MCF 10A (cell line): ENCODE measurements around the gene HAUS7. TPM values are rescaled to one million over a fixed set of nuclear protein-coding genes. Genes with fewer than 3 reads are reported as not detected.

ENCODE experiments used
- BruUV-seq: library from RNA; stranded (reverse); fragments of 400-500 nt; replicated peaks from 2 replicates; lab custom pipeline; 2021; lab: Mats Ljungman, UMichigan
- CTCF ChIA-PET: fragments of 300-600 bp; sonication (Branson Sonifier 250); formaldehyde crosslinking; extraction: SDS; loops from one replicate; lab custom pipeline; 2021; ENCODE audit warnings: antibody characterized with exemption, inconsistent platforms; lab: Yijun Ruan, JAX
- POLR2A ChIA-PET: fragments of 300-600, 350-650 bp; sonication (Branson Sonifier 250); formaldehyde crosslinking; extraction: SDS; loops from one replicate; lab custom pipeline; 2020; ENCODE audit warnings: antibody characterized with exemption, inconsistent platforms; lab: Yijun Ruan, JAX
- DNase-seq: peaks from one replicate; pipeline ENCODE4 v3.0.0-alpha.2; 2018; ENCODE audit not compliant: unreplicated experiment
- H3K27ac Mint-ChIP-seq: one replicate; pipeline ENCODE4 v1.8.0; 2022; ENCODE audit warnings: mild to moderate bottlenecking, low read depth, mixed read lengths; ENCODE audit not compliant: unreplicated experiment
- H3K27me3 Mint-ChIP-seq: one replicate; pipeline ENCODE4 v1.8.0; 2022; ENCODE audit warnings: mixed read lengths; ENCODE audit not compliant: insufficient read depth, unreplicated experiment
- H3K36me3 Mint-ChIP-seq: one replicate; pipeline ENCODE4 v1.8.0; 2022; ENCODE audit warnings: mild to moderate bottlenecking, moderate library complexity, mixed read lengths; ENCODE audit not compliant: insufficient read depth, unreplicated experiment
- H3K4me1 Mint-ChIP-seq: one replicate; pipeline ENCODE4 v1.8.0; 2022; ENCODE audit warnings: mixed read lengths; ENCODE audit not compliant: insufficient read depth, unreplicated experiment
- H3K4me3 Mint-ChIP-seq: one replicate; pipeline ENCODE4 v1.8.0; 2022; ENCODE audit warnings: mild to moderate bottlenecking, moderate library complexity, mixed read lengths; ENCODE audit not compliant: unreplicated experiment
- H3K9me3 Mint-ChIP-seq: one replicate; pipeline ENCODE4 v1.8.0; 2022; ENCODE audit warnings: mixed read lengths; ENCODE audit not compliant: unreplicated experiment
- CTCF ChIP-seq: fragments of 200-600 bp; IDR thresholded peaks from one replicate; pipeline ENCODE4 v1.8.0; 2022; ENCODE audit warnings: antibody characterized with exemption, mild to moderate bottlenecking; ENCODE audit not compliant: unreplicated experiment
- intact Hi-C: fragments of 100-400 bp; cut with micrococcal nuclease; formaldehyde crosslinking; loops from 2 replicates; pipeline ENCODE4 v1.14.1; 2022
- total RNA-seq: library from RNA; stranded (reverse); gene quantifications from 2 replicates; pipeline ENCODE4 v1.2.3, GENCODE V29; 2022

Gene HAUS7
- total RNA-seq, 1 experiment from 2014 or later, result 19.4 TPM

- TF ChIP-seq CTCF, result no peak
- no TSS peak for BruUV-seq
- H3K27ac Mint-ChIP-seq, result no peak overlapping the region
- ChIA-PET CTCF (no interaction called here), POLR2A (no interaction called here)
- no peaks in the 10 kb centered on the region for H3K4me1 Mint-ChIP-seq
- no peak overlapping the region for H3K4me3 Mint-ChIP-seq
- H3K27me3 Mint-ChIP-seq, result no peaks in the 10 kb centered on the region
- no peaks in the 10 kb centered on the region for H3K9me3 Mint-ChIP-seq
- no peak for DNase-seq
- intact Hi-C loops, result no loop called here
- peaks cover 9% of the 10 kb centered on the region for H3K36me3 Mint-ChIP-seq
Observed at GRCh38 chrX:153464116-153464515, 6.3 kb downstream of the HAUS7 start.

- no peaks in the 10 kb centered on the region for H3K4me1 Mint-ChIP-seq
- CTCF ChIA-PET, result no interaction called here
- TF ChIP-seq CTCF, result no peak
- H3K9me3 Mint-ChIP-seq, result no peaks in the 10 kb centered on the region
- no peaks in the 10 kb centered on the region for H3K27me3 Mint-ChIP-seq
- peaks cover 14% of the 10 kb centered on the region for H3K36me3 Mint-ChIP-seq
- no peak for DNase-seq
- intact Hi-C loops, result no loop called here
- POLR2A ChIA-PET, result no interaction called here
- BruUV-seq, result no TSS peak
- no peak overlapping the region for H3K4me3 Mint-ChIP-seq
- H3K27ac Mint-ChIP-seq, result no peak overlapping the region
Observed at GRCh38 chrX:153463556-153463955, 6.8 kb downstream of the HAUS7 start.

DNA sequence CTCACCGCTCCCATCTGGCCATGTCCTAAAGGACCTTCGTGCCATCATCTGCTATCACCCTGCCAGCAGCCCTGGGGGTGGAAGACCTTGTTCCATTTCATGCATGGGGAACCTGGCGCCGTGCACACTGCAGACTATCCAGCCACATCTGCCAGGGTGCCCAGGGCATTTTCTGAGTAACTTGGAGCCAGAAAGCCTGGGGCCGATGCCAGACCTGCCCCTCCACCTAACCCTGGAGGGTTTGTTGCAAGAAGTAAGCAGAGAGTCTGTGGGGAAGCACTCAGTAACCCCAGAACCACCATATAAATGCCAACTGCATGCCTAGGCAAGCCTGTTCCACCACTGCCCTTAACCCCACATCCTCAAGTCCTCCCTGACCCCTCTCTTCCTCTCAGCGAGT lies 7.3 kb downstream of the HAUS7 start:
- no TSS peak for BruUV-seq
- intact Hi-C loops, result no loop called here
- no peak overlapping the region for H3K4me3 Mint-ChIP-seq
- TF ChIP-seq CTCF, result no peak
- no peaks in the 10 kb centered on the region for H3K9me3 Mint-ChIP-seq
- DNase-seq, result no peak
- H3K27me3 Mint-ChIP-seq, result no peaks in the 10 kb centered on the region
- H3K4me1 Mint-ChIP-seq, result no peaks in the 10 kb centered on the region
- no peak overlapping the region for H3K27ac Mint-ChIP-seq
- peaks cover 15% of the 10 kb centered on the region for H3K36me3 Mint-ChIP-seq
- ChIA-PET CTCF (no interaction called here), POLR2A (interaction anchor here (0.6 kb wide), 1 partner anchor 204 kb away, joined by 3 read pairs; no protein-coding TSS in a partner anchor)

DNA sequence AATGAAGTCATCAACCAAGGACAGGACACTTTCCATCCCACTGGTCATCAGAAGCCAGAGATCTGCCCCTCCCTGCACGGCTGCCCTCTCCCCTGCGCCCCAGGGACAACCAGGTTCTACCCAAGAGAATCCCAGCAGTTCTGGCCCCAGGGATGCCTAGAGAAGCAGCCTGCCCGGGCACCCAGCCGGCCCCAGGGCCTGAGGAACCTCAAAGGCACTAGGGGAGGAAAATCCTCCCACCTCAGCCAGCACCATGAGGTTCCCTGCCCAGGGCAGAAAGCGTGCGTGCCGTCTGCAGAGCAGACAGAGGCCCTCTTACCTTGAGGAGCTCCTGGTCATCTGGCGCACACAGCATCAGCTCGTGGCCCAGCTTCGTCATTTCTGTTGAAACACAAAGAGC lies 8.1 kb downstream of the HAUS7 start:
- no peak overlapping the region for H3K27ac Mint-ChIP-seq
- POLR2A ChIA-PET, result interaction anchor here (0.6 kb wide), 1 partner anchor 205 kb away, joined by 3 read pairs; no protein-coding TSS in a partner anchor
- peaks cover 15% of the 10 kb centered on the region for H3K36me3 Mint-ChIP-seq
- CTCF ChIA-PET, result interaction anchor here (1.5 kb wide), 1 partner anchor 11 kb away, joined by 5 read pairs; no protein-coding TSS in a partner anchor
- no peak for DNase-seq
- no peak overlapping the region for H3K4me3 Mint-ChIP-seq
- no peaks in the 10 kb centered on the region for H3K27me3 Mint-ChIP-seq
- no peak for TF ChIP-seq CTCF
- H3K4me1 Mint-ChIP-seq, result no peaks in the 10 kb centered on the region
- no TSS peak for BruUV-seq
- intact Hi-C loops, result no loop called here
- no peaks in the 10 kb centered on the region for H3K9me3 Mint-ChIP-seq
